Measurements from ENCODE around the gene ERGIC1.

The ERGIC1 gene

GRCh38 chr5:172883066-172883465 is 49.0 kb downstream of the ERGIC1 start:
- DNase-seq (ENCODE audit: low read depth), result no peak
- no peak overlapping the region for H3K4me3 ChIP-seq (replicated peaks; ENCODE audit: low read depth, low read length)
- no peak for TF ChIP-seq CTCF (IDR thresholded peaks at IDR 0.05; ENCODE audit: low read length, missing control alignments)

- no peak overlapping the region for H3K4me3 ChIP-seq (replicated peaks; ENCODE audit: low read depth, low read length)
- DNase-seq (ENCODE audit: low read depth), result no peak
- no peak for TF ChIP-seq CTCF (IDR thresholded peaks at IDR 0.05; ENCODE audit: low read length, missing control alignments)
Observed at GRCh38 chr5:172885597-172886340, 51.7 kb downstream of the ERGIC1 start.

GRCh38 chr5:172886476-172886875 is 52.4 kb downstream of the ERGIC1 start:
- no peak overlapping the region for H3K4me3 ChIP-seq (replicated peaks; ENCODE audit: low read depth, low read length)
- no peak for DNase-seq (ENCODE audit: low read depth)
- no peak for TF ChIP-seq CTCF (IDR thresholded peaks at IDR 0.05; ENCODE audit: low read length, missing control alignments)

- peak; percentile 99 for DNase-seq (ENCODE audit: low read depth)
- H3K4me3 ChIP-seq (replicated peaks; ENCODE audit: low read depth, low read length), result peak overlapping the region; percentile 18
Observed at GRCh38 chr5:172886974-172887501, 53.0 kb downstream of the ERGIC1 start.

GRCh38 chr5:172887692-172888091 is 53.6 kb downstream of the ERGIC1 start:
- TF ChIP-seq CTCF (IDR thresholded peaks at IDR 0.05; ENCODE audit: low read length, missing control alignments), result no peak
- peak overlapping the region; percentile 18 for H3K4me3 ChIP-seq (replicated peaks; ENCODE audit: low read depth, low read length)
- DNase-seq (ENCODE audit: low read depth), result peak; percentile 98

More at GRCh38 chr5:172886974-172887501, 53.0 kb downstream of the ERGIC1 start:
- TF ChIP-seq CTCF (IDR thresholded peaks at IDR 0.05; ENCODE audit: low read length, missing control alignments), result no peak

- no peak for DNase-seq (ENCODE audit: low read depth)
- H3K4me3 ChIP-seq (replicated peaks; ENCODE audit: low read depth, low read length), result no peak overlapping the region
- TF ChIP-seq CTCF (IDR thresholded peaks at IDR 0.05; ENCODE audit: low read length, missing control alignments), result no peak
Observed at GRCh38 chr5:172890659-172891058, 56.6 kb downstream of the ERGIC1 start.

All from fibroblast of pulmonary artery (primary cell).